GM23338 (cell line): ENCODE data around the gene NAALADL2. TPM values are rescaled to one million over a fixed set of nuclear protein-coding genes. Genes with fewer than 3 reads are reported as not detected.

Experiments used
- ATAC-seq: fragments of 200-7000 bp; cut with Tn5 transposase; 3 replicates; pipeline ENCODE4 v1.9.1; 2020
- DNase-seq: peaks from one replicate; pipeline ENCODE4 v3.0.0-alpha.2; 2015; ENCODE audit warnings: low spot score
- H2AFZ ChIP-seq: fragments of 200-600 bp; sonication (generic); 2 replicates; pipeline ENCODE4 v1.8.0; 2016; ENCODE audit warnings: antibody characterized with exemption, mild to moderate bottlenecking, moderate library complexity
- H3F3A ChIP-seq: fragments of 200-600 bp; sonication (generic); replicated peaks from 2 replicates; pipeline ENCODE4 v1.8.0; 2017; ENCODE audit warnings: antibody characterized with exemption, mixed run types, low read depth
- H3K27ac ChIP-seq: fragments of 200-600 bp; sonication (generic); 2 replicates; pipeline ENCODE4 v1.6.1; 2016; ENCODE audit warnings: low read depth
- H3K27me3 ChIP-seq: fragments of 200-600 bp; sonication (generic); 2 replicates; pipeline ENCODE4 v1.8.0; 2016; ENCODE audit warnings: mild to moderate bottlenecking, mixed run types, moderate library complexity; ENCODE audit not compliant: insufficient read depth
- H3K36me3 ChIP-seq: fragments of 200-600 bp; sonication (generic); 2 replicates; pipeline ENCODE4 v1.8.0; 2016; ENCODE audit warnings: mild to moderate bottlenecking; ENCODE audit not compliant: insufficient read depth
- H3K4me1 ChIP-seq: fragments of 200-600 bp; sonication (generic); 2 replicates; pipeline ENCODE4 v1.8.0; 2016; ENCODE audit warnings: mild to moderate bottlenecking, moderate library complexity; ENCODE audit not compliant: insufficient read depth
- H3K4me2 ChIP-seq: fragments of 200-600 bp; sonication (generic); 2 replicates; pipeline ENCODE4 v1.7.1; 2017; ENCODE audit warnings: mixed run types
- H3K4me3 ChIP-seq: fragments of 200-600 bp; sonication (generic); 2 replicates; pipeline ENCODE4 v1.6.1; 2016; ENCODE audit warnings: mixed run types
- H3K79me2 ChIP-seq: fragments of 200-600 bp; sonication (generic); replicated peaks from 2 replicates; pipeline ENCODE4 v1.8.0; 2017; ENCODE audit warnings: mild to moderate bottlenecking; ENCODE audit not compliant: insufficient read depth
- H3K9me2 ChIP-seq: fragments of 200-600 bp; sonication (generic); 2 replicates; pipeline ENCODE4 v1.8.0; 2017; ENCODE audit not compliant: insufficient read depth
- H4K20me1 ChIP-seq: fragments of 200-600 bp; sonication (generic); replicated peaks from 2 replicates; pipeline ENCODE4 v1.8.0; 2017; ENCODE audit warnings: mild to moderate bottlenecking; ENCODE audit not compliant: insufficient read depth
- H3K27ac Mint-ChIP-seq: 2 replicates; pipeline ENCODE4 v1.8.0; 2020; ENCODE audit warnings: inconsistent platforms, mild to moderate bottlenecking, moderate library complexity, mixed read lengths
- H3K27me3 Mint-ChIP-seq: 3 replicates; pipeline ENCODE4 v1.8.0; 2022; ENCODE audit warnings: low read depth, mild to moderate bottlenecking, moderate library complexity, mixed read lengths, inconsistent platforms; ENCODE audit not compliant: insufficient read depth, poor library complexity
- H3K36me3 Mint-ChIP-seq: 3 replicates; pipeline ENCODE4 v1.8.0; 2021; ENCODE audit warnings: low read depth, mild to moderate bottlenecking, inconsistent platforms, moderate library complexity, mixed read lengths
- H3K4me1 Mint-ChIP-seq: 3 replicates; pipeline ENCODE4 v1.8.0; 2020; ENCODE audit warnings: mild to moderate bottlenecking, inconsistent platforms, mixed read lengths
- H3K4me3 Mint-ChIP-seq: 3 replicates; pipeline ENCODE4 v1.8.0; 2021; ENCODE audit warnings: moderate library complexity, mild to moderate bottlenecking, inconsistent platforms, mixed read lengths
- H3K9me3 Mint-ChIP-seq: 3 replicates; pipeline ENCODE4 v1.8.0; 2020; ENCODE audit warnings: moderate library complexity, mild to moderate bottlenecking, inconsistent platforms, mixed read lengths
- CREB1 ChIP-seq: fragments of 250-450 bp; sonication (Bioruptor Pico); IDR thresholded peaks from 2 replicates; pipeline ENCODE4 v1.5.0; 2020; ENCODE audit warnings: low read depth, mild to moderate bottlenecking, moderate library complexity
- EZH2 ChIP-seq: fragments of 200-600 bp; sonication (generic); IDR thresholded peaks from one replicate; pipeline ENCODE4 v1.8.0; 2017; ENCODE audit warnings: antibody characterized with exemption, mild to moderate bottlenecking, low read depth; ENCODE audit not compliant: unreplicated experiment
- EZH2phosphoT487 ChIP-seq: fragments of 200-600 bp; sonication (generic); IDR thresholded peaks from one replicate; pipeline ENCODE4 v1.8.1; 2018; ENCODE audit warnings: antibody characterized with exemption; ENCODE audit not compliant: unreplicated experiment
- JUNB ChIP-seq: IDR thresholded peaks from one replicate; pipeline ENCODE4 v1.6.1; 2016; ENCODE audit warnings: antibody characterized with exemption; ENCODE audit not compliant: unreplicated experiment
- NANOG ChIP-seq: IDR thresholded peaks from 2 replicates; pipeline ENCODE4 v1.6.1; 2016; ENCODE audit warnings: antibody characterized with exemption, borderline replicate concordance
- POLR2AphosphoS5 ChIP-seq: IDR thresholded peaks from 2 replicates; pipeline ENCODE4 v1.6.1; 2016; ENCODE audit warnings: antibody characterized with exemption, low read depth
- STAT1 ChIP-seq: IDR thresholded peaks from one replicate; pipeline ENCODE4 v1.6.1; 2016; ENCODE audit warnings: antibody characterized with exemption; ENCODE audit not compliant: unreplicated experiment
- ZNF114 ChIP-seq: fragments of 250-450 bp; sonication (Bioruptor Pico); IDR thresholded peaks from 2 replicates; pipeline ENCODE4 v1.5.0; 2020; ENCODE audit warnings: mild to moderate bottlenecking, moderate library complexity
- ZNF331 ChIP-seq: fragments of 250-450 bp; sonication (Bioruptor Pico); IDR thresholded peaks from 2 replicates; pipeline ENCODE4 v1.5.0; 2020; ENCODE audit warnings: low read depth, mild to moderate bottlenecking, moderate library complexity
- polyA plus RNA-seq: library from polyadenylated mRNA; unstranded; fragments of >200 nt; fragmentation: Nextera tagmentation; extraction: Ambion mirVana; gene quantifications from 2 replicates; pipeline ENCODE4 v1.2.1, GENCODE V29; 2016
- total RNA-seq: library from RNA; depleted of rRNA; stranded (reverse); fragments of >200 nt; shearing (Covaris generic); gene quantifications from 2 replicates; pipeline ENCODE4 v1.2.3, GENCODE V29; 2014
- TF ChIP-seq, protein P1 (sequence below): fragments of 250-450 bp; sonication (Bioruptor Pico); IDR thresholded peaks from 2 replicates; pipeline ENCODE4 v1.5.0; 2020; ENCODE audit warnings: mild to moderate bottlenecking, moderate library complexity
- TF ChIP-seq, protein P2 (sequence below): IDR thresholded peaks from one replicate; pipeline ENCODE4 v1.6.1; 2018; ENCODE audit warnings: antibody characterized with exemption; ENCODE audit not compliant: unreplicated experiment
- TF ChIP-seq, protein P3 (sequence below): IDR thresholded peaks from 2 replicates; pipeline ENCODE4 v1.6.1; 2016; ENCODE audit warnings: antibody characterized with exemption
- TF ChIP-seq, protein P4 (sequence below), 2 experiments: fragments of 200-600 bp in 1 of 2; sonication (generic) in 1 of 2; conservative IDR thresholded peaks; 2 replicates each; pipeline versions ENCODE4 v1.5.1 to v1.6.1; 2016 to 2017; ENCODE audit warnings: antibody characterized with exemption in 2 of 2, low read depth in 2 of 2, mild to moderate bottlenecking in 2 of 2, moderate library complexity in 1 of 2

Gene NAALADL2
- total and polyA plus RNA-seq, 2 experiments from 2014 or later, result 1.6 to 2.6 TPM

DNA sequence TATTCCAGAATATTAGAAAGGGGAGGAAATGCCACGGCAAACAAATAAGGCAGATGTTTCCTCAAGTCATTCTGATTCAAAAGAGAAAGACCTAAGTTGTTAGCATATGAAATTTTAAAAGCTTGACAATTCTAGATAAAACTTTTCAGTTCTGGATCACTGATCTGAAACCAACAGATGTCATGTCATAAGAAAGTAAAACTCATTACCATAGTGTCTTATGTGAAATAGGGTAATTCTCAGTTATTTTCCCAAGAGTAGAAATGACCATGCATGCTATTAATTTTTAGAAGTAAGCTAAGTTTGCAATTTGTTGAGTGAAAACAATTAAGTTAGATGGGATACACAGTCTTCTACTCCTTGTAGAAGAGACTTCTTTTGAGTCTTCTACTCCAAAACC, 630.3 kb downstream of the NAALADL2 start:
- Histone ChIP-seq H3K36me3 (no peaks in the 10 kb centered on the region), H4K20me1 (no peaks in the 10 kb centered on the region), H3K79me2 (no peaks in the 10 kb centered on the region), H3K27me3 (no peaks in the 10 kb centered on the region), H3K4me2 (no peak overlapping the region), H3K4me3 (no peak overlapping the region), H3K9me2 (0 out of 2 replicates have a peak, but pooled peaks cover 6% of the 10 kb centered on the region), H3F3A (no peaks in the 10 kb centered on the region), H2AFZ (no peak overlapping the region), H3K27ac (no peak overlapping the region), H3K4me1 (no peaks in the 10 kb centered on the region)
- TF ChIP-seq POLR2AphosphoS5 (no peak), ZNF114 (CRISPR knock-in tag) (no peak), NANOG (no peak), JUNB (no peak), STAT1 (no peak), CREB1 (no peak), ZNF331 (CRISPR knock-in tag) (no peak), EZH2phosphoT487 (no peak), EZH2 (no peak)
- TF ChIP-seq, protein P1, sequence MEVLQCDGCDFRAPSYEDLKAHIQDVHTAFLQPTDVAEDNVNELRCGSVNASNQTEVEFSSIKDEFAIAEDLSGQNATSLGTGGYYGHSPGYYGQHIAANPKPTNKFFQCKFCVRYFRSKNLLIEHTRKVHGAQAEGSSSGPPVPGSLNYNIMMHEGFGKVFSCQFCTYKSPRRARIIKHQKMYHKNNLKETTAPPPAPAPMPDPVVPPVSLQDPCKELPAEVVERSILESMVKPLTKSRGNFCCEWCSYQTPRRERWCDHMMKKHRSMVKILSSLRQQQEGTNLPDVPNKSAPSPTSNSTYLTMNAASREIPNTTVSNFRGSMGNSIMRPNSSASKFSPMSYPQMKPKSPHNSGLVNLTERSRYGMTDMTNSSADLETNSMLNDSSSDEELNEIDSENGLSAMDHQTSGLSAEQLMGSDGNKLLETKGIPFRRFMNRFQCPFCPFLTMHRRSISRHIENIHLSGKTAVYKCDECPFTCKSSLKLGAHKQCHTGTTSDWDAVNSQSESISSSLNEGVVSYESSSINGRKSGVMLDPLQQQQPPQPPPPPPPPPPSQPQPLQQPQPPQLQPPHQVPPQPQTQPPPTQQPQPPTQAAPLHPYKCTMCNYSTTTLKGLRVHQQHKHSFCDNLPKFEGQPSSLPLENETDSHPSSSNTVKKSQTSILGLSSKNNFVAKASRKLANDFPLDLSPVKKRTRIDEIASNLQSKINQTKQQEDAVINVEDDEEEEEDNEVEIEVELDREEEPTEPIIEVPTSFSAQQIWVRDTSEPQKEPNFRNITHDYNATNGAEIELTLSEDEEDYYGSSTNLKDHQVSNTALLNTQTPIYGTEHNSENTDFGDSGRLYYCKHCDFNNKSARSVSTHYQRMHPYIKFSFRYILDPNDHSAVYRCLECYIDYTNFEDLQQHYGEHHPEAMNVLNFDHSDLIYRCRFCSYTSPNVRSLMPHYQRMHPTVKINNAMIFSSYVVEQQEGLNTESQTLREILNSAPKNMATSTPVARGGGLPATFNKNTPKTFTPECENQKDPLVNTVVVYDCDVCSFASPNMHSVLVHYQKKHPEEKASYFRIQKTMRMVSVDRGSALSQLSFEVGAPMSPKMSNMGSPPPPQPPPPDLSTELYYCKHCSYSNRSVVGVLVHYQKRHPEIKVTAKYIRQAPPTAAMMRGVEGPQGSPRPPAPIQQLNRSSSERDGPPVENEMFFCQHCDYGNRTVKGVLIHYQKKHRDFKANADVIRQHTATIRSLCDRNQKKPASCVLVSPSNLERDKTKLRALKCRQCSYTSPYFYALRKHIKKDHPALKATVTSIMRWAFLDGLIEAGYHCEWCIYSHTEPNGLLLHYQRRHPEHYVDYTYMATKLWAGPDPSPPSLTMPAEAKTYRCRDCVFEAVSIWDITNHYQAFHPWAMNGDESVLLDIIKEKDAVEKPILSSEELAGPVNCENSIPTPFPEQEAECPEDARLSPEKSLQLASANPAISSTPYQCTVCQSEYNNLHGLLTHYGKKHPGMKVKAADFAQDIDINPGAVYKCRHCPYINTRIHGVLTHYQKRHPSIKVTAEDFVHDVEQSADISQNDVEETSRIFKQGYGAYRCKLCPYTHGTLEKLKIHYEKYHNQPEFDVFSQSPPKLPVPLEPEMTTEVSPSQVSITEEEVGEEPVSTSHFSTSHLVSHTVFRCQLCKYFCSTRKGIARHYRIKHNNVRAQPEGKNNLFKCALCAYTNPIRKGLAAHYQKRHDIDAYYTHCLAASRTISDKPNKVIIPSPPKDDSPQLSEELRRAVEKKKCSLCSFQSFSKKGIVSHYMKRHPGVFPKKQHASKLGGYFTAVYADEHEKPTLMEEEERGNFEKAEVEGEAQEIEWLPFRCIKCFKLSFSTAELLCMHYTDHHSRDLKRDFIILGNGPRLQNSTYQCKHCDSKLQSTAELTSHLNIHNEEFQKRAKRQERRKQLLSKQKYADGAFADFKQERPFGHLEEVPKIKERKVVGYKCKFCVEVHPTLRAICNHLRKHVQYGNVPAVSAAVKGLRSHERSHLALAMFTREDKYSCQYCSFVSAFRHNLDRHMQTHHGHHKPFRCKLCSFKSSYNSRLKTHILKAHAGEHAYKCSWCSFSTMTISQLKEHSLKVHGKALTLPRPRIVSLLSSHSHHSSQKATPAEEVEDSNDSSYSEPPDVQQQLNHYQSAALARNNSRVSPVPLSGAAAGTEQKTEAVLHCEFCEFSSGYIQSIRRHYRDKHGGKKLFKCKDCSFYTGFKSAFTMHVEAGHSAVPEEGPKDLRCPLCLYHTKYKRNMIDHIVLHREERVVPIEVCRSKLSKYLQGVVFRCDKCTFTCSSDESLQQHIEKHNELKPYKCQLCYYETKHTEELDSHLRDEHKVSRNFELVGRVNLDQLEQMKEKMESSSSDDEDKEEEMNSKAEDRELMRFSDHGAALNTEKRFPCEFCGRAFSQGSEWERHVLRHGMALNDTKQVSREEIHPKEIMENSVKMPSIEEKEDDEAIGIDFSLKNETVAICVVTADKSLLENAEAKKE (CRISPR knock-in tag), result no peak
- TF ChIP-seq, protein P2, sequence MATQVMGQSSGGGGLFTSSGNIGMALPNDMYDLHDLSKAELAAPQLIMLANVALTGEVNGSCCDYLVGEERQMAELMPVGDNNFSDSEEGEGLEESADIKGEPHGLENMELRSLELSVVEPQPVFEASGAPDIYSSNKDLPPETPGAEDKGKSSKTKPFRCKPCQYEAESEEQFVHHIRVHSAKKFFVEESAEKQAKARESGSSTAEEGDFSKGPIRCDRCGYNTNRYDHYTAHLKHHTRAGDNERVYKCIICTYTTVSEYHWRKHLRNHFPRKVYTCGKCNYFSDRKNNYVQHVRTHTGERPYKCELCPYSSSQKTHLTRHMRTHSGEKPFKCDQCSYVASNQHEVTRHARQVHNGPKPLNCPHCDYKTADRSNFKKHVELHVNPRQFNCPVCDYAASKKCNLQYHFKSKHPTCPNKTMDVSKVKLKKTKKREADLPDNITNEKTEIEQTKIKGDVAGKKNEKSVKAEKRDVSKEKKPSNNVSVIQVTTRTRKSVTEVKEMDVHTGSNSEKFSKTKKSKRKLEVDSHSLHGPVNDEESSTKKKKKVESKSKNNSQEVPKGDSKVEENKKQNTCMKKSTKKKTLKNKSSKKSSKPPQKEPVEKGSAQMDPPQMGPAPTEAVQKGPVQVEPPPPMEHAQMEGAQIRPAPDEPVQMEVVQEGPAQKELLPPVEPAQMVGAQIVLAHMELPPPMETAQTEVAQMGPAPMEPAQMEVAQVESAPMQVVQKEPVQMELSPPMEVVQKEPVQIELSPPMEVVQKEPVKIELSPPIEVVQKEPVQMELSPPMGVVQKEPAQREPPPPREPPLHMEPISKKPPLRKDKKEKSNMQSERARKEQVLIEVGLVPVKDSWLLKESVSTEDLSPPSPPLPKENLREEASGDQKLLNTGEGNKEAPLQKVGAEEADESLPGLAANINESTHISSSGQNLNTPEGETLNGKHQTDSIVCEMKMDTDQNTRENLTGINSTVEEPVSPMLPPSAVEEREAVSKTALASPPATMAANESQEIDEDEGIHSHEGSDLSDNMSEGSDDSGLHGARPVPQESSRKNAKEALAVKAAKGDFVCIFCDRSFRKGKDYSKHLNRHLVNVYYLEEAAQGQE, result no peak
- TF ChIP-seq, protein P3, sequence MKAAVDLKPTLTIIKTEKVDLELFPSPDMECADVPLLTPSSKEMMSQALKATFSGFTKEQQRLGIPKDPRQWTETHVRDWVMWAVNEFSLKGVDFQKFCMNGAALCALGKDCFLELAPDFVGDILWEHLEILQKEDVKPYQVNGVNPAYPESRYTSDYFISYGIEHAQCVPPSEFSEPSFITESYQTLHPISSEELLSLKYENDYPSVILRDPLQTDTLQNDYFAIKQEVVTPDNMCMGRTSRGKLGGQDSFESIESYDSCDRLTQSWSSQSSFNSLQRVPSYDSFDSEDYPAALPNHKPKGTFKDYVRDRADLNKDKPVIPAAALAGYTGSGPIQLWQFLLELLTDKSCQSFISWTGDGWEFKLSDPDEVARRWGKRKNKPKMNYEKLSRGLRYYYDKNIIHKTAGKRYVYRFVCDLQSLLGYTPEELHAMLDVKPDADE, result no peak
- TF ChIP-seq, protein P4, sequence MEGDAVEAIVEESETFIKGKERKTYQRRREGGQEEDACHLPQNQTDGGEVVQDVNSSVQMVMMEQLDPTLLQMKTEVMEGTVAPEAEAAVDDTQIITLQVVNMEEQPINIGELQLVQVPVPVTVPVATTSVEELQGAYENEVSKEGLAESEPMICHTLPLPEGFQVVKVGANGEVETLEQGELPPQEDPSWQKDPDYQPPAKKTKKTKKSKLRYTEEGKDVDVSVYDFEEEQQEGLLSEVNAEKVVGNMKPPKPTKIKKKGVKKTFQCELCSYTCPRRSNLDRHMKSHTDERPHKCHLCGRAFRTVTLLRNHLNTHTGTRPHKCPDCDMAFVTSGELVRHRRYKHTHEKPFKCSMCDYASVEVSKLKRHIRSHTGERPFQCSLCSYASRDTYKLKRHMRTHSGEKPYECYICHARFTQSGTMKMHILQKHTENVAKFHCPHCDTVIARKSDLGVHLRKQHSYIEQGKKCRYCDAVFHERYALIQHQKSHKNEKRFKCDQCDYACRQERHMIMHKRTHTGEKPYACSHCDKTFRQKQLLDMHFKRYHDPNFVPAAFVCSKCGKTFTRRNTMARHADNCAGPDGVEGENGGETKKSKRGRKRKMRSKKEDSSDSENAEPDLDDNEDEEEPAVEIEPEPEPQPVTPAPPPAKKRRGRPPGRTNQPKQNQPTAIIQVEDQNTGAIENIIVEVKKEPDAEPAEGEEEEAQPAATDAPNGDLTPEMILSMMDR (conservative IDR thresholded peaks at IDR 0.05; ENCODE audit: low read depth in 2 of 2), result no peak
- ATAC-seq (no peak), DNase-seq (no peak)
- no peaks in the 10 kb centered on the region for H3K36me3 Mint-ChIP-seq
- H3K27ac Mint-ChIP-seq, result no peak overlapping the region
- H3K27me3 Mint-ChIP-seq, result no peaks in the 10 kb centered on the region
- H3K4me1 Mint-ChIP-seq, result peaks cover 3% of the 10 kb centered on the region; the same call in 2 of the 3 replicates
- no peaks in the 10 kb centered on the region for H3K9me3 Mint-ChIP-seq
- no peak overlapping the region for H3K4me3 Mint-ChIP-seq
